ENCODE data around the gene ZNF222.

GRCh38 chr19:43997631-43998290 lies 27.4 kb upstream of the ZNF222 start:
- TF ChIP-seq CTCF (IDR thresholded peaks at IDR 0.05; ENCODE audit: insufficient read depth, low read length, poor library complexity, severe bottlenecking) (no peak), EZH2phosphoT487 (conservative IDR thresholded peaks at IDR 0.05; ENCODE audit: low read length) (no peak)
